T-cell (primary cell): Measurements from ENCODE around the gene LXN. TPM values are rescaled to one million over a fixed set of nuclear protein-coding genes. Genes with fewer than 3 reads are reported as not detected.

Experiments used
- ATAC-seq, 4 experiments: fragments of 200-7000 bp in 3 of 4; fragments of 150-1000 bp in 1 of 4; cut with Tn5 transposase; replicated peaks in 1 of 4; 1 replicate in 3 of 4; 2 replicates in 1 of 4; pipeline ENCODE4 v1.10.0; 2021; ENCODE audit warnings: moderate library complexity in 3 of 4, mild to moderate bottlenecking in 2 of 4, moderate number of reproducible peaks in 1 of 4
- CTCF ChIA-PET, 2 donors: fragments of 300-600 bp; sonication (Branson Sonifier 250); formaldehyde crosslinking; loops; one replicate each; lab custom pipeline; 2022; ENCODE audit warnings: antibody characterized with exemption in 2 of 2; lab: Charles Lee
- POLR2A ChIA-PET, 2 donors: fragments of 300-600 bp; sonication (Branson Sonifier 250); formaldehyde crosslinking; loops; one replicate each; lab custom pipeline; 2022; ENCODE audit warnings: antibody characterized with exemption in 2 of 2; lab: Charles Lee
- DNase-seq, 35 experiments: peaks; one replicate each; pipeline versions ENCODE4 v3.0.0 to v3.0.0-alpha.2; 2013 to 2023
- H3K27ac ChIP-seq: one replicate; pipeline ENCODE4 v1.5.1; 2013; ENCODE audit warnings: low read length
- H3K27me3 ChIP-seq, 2 experiments: replicated peaks in 1 of 2; 1 replicate in 1 of 2; 2 replicates in 1 of 2; pipeline versions ENCODE4 v1.6.1 to v1.7.0; 2013; ENCODE audit warnings: low read length in 1 of 2, mixed read lengths in 1 of 2; ENCODE audit not compliant: control insufficient read depth in 2 of 2, insufficient read depth in 2 of 2; ENCODE audit errors: extremely low read depth in 1 of 2
- H3K36me3 ChIP-seq, 2 donors: 1 replicate in 1 of 2; 2 replicates in 1 of 2; pipeline versions ENCODE4 v1.6.1 to v1.7.0; 2013; ENCODE audit warnings: low read length in 1 of 2; ENCODE audit not compliant: control insufficient read depth in 2 of 2, insufficient read depth in 1 of 2; ENCODE audit errors: extremely low read depth in 1 of 2
- H3K4me1 ChIP-seq, 2 experiments: 1 replicate in 1 of 2; 2 replicates in 1 of 2; pipeline versions ENCODE4 v1.6.1 to v1.7.0; 2013; ENCODE audit warnings: low read length in 2 of 2, mixed read lengths in 1 of 2; ENCODE audit not compliant: insufficient read depth in 2 of 2, control insufficient read depth in 1 of 2; ENCODE audit errors: extremely low read depth in 1 of 2
- H3K4me3 ChIP-seq, 2 donors: 1 replicate in 1 of 2; 2 replicates in 1 of 2; pipeline versions ENCODE4 v1.5.1 to v1.7.0; 2013; ENCODE audit warnings: mild to moderate bottlenecking in 2 of 2, low read length in 1 of 2, moderate library complexity in 1 of 2; ENCODE audit not compliant: control insufficient read depth in 1 of 2; ENCODE audit errors: extremely low read depth in 1 of 2
- H3K9me3 ChIP-seq: 2 replicates; pipeline ENCODE4 v1.7.0; 2013
- H3K27ac Mint-ChIP-seq, 2 donors: one replicate each; pipeline ENCODE4 v1.8.0; 2020 to 2021; ENCODE audit warnings: mild to moderate bottlenecking in 2 of 2, mixed read lengths in 2 of 2
- H3K27me3 Mint-ChIP-seq, 2 donors: one replicate each; pipeline ENCODE4 v1.8.0; 2021 to 2022; ENCODE audit warnings: mixed read lengths in 2 of 2
- H3K36me3 Mint-ChIP-seq: one replicate; pipeline ENCODE4 v1.8.0; 2021; ENCODE audit warnings: mixed read lengths
- H3K4me1 Mint-ChIP-seq, 3 donors: one replicate each; pipeline ENCODE4 v1.8.0; 2020 to 2022; ENCODE audit warnings: mixed read lengths in 3 of 3, mild to moderate bottlenecking in 1 of 3
- H3K4me3 Mint-ChIP-seq, 3 donors: one replicate each; pipeline ENCODE4 v1.8.0; 2020 to 2022; ENCODE audit warnings: mild to moderate bottlenecking in 3 of 3, mixed read lengths in 3 of 3, moderate library complexity in 3 of 3
- H3K9me3 Mint-ChIP-seq, 3 donors: one replicate each; pipeline ENCODE4 v1.8.0; 2020 to 2022; ENCODE audit warnings: mixed read lengths in 3 of 3
- WGBS: methylation state at CpG from one replicate; pipeline ENCODE4 v1.1.5; 2013; ENCODE audit warnings: missing lambda C conversion rate; ENCODE audit not compliant: insufficient coverage; 5-methylcytosine and 5-hydroxymethylcytosine counted together
- total RNA-seq, 35 experiments: library from RNA in 6 of 35; stranded (reverse) in 6 of 35; fragments of 120-200 nt in 1 of 35; gene quantifications; one replicate each; pipeline versions ENCODE4 v1.2.1 to v1.2.4 and lab custom pipeline; 2013 to 2026

The LXN gene, protein sequence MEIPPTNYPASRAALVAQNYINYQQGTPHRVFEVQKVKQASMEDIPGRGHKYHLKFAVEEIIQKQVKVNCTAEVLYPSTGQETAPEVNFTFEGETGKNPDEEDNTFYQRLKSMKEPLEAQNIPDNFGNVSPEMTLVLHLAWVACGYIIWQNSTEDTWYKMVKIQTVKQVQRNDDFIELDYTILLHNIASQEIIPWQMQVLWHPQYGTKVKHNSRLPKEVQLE
- total RNA-seq, result 1 to 10 TPM; 2.5 to 6.7 (median 3.9) TPM
- 8.5 TPM for total RNA-seq (2013)
- total RNA-seq (lab: John Stamatoyannopoulos, UW), result 1.0 to 11.9 (median 5.7) reads per million in 29 experiments

DNA sequence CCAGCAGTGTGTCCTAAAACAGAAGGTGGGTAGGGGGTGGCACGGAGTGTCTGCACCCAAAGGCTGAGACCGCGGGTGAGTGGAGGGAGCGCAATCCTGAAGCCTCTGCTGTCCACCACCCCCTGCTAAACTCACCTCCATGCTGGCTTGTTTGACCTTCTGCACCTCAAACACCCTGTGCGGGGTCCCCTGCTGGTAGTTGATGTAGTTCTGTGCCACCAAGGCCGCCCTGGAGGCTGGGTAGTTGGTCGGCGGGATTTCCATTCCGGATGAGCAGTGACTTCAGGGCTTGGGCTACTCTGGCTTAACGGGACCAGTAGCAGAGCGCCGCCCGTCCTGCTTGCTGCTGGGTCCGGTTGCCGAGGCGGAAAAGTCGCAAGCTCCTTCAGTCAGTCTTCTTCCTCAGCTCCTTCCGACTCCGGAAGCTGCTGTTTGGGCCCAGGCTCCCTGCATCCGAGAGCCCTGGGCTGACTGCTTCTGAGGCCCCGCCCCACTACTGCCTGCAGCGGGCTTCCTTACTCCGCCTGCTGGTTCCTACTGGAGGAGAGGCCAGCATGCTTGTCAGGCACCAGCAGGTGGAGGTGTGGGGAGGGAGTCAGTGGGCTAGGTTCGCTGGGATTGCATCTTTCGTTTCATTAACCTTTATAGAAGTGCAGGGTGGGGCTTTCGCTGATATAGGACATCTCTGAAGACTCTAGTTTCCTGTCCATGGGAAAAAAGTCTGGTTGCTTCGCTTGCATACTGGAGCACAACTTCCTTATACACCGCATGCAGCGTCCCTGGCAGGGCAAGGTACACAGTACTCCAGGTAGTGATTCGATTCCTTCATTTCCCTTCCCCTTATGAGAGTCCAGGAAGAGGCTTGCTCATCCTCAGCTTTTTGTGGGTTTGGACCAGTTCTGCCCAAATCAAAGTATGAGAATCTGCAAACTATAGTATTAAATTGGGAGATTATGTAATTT is at the start of gene LXN:
TSS of gene LXN (minus strand) at position 434 of the 962 bp plus-strand sequence. CDS start at position 264, 170 bp downstream.
- peak within 1 kb of the TSS; percentile 85 to 91 for H3K27ac Mint-ChIP-seq
- CTCF ChIA-PET, result interaction anchor here (0.6 to 1.5 kb wide), 9 partner anchors 10 to 129 kb away, joined by 3 to 10 read pairs (median 4); partner anchors contain the start of genes GFM1 (in 1 of the 2) and MFSD1 (in 1 of the 2)
- peak; percentile 58 to 85 (median 74) for DNase-seq
- Histone ChIP-seq H3K27ac (peak within 1 kb of the TSS; percentile 47), H3K27me3 (no peaks in the 10 kb centered on the region), H3K4me1 (peaks cover 9 to 12% of the 10 kb centered on the region in 2 experiments), H3K9me3 (no peaks in the 10 kb centered on the region), H3K4me3 (peak within 1 kb of the TSS; percentile 62 to 87), H3K36me3 (peaks cover 0 to 23% of the 10 kb centered on the region in 2 donors)
- POLR2A ChIA-PET, result no interaction called here
- peak within 1 kb of the TSS; percentile 92 to 95 (median 93) for H3K4me3 Mint-ChIP-seq
- H3K36me3 Mint-ChIP-seq, result peaks cover 16% of the 10 kb centered on the region
- H3K4me1 Mint-ChIP-seq, result peaks cover 27 to 34% (median 28%) of the 10 kb centered on the region in 3 donors
- H3K9me3 Mint-ChIP-seq, result no peaks in the 10 kb centered on the region
- ATAC-seq, result peak; percentile 98 to 99 (median 99)
- H3K27me3 Mint-ChIP-seq, result no peaks in the 10 kb centered on the region
- 4% methylated on average over 21 of the region's 30 CpGs for WGBS

DNA sequence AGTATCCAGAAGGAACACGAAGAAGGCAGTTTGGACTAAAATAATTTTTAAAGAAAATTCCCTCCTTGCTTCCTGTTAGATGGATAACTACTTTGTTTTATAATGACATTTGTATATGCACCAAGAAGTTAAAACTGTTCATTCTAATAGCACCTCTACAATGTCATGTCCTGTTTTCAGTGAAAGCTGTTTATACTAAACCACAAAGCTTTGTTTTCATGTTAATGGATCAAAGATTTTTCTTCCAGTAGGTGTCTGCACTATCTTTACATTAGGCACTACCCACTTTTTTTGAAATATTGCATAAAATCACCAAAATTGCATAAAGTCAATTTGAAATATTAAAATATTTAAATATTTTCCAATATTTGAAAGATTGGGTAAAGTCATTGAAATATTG is 49.7 kb upstream of the LXN start:
- H3K9me3 Mint-ChIP-seq, result no peaks in the 10 kb centered on the region
- Histone ChIP-seq H3K27me3 (no peaks in the 10 kb centered on the region), H3K27ac (no peak overlapping the region), H3K9me3 (no peaks in the 10 kb centered on the region), H3K36me3 (no peaks in the 10 kb centered on the region), H3K4me1 (peaks cover 9 to 26% of the 10 kb centered on the region in 2 experiments), H3K4me3 (no peak overlapping the region)
- CTCF ChIA-PET, result interaction anchor here (0.6 to 0.7 kb wide), 3 partner anchors 34 to 45 kb away, joined by 4 read pairs; no protein-coding TSS in a partner anchor
- ATAC-seq (peak in 2 of 4 experiments; percentile 45 to 62), DNase-seq (peak in 1 of 35 experiments; percentile 11)
- WGBS, result no CpG with 5 or more reads among the region's 1 CpG
- H3K27me3 Mint-ChIP-seq, result no peaks in the 10 kb centered on the region
- POLR2A ChIA-PET, result interaction anchor here in 1 of 2 donors (0.6 to 1.3 kb wide), 3 partner anchors 31 to 78 kb away, joined by 3 to 7 read pairs (median 3); partner anchors contain the start of gene GFM1
- peaks cover 46 to 64% (median 50%) of the 10 kb centered on the region in 3 donors for H3K4me1 Mint-ChIP-seq
- H3K36me3 Mint-ChIP-seq, result peaks cover 13% of the 10 kb centered on the region
- H3K27ac Mint-ChIP-seq, result peak overlapping the region in 1 of 2 donors; percentile 84
- peak overlapping the region in 1 of 3 donors; percentile 71 for H3K4me3 Mint-ChIP-seq

DNA sequence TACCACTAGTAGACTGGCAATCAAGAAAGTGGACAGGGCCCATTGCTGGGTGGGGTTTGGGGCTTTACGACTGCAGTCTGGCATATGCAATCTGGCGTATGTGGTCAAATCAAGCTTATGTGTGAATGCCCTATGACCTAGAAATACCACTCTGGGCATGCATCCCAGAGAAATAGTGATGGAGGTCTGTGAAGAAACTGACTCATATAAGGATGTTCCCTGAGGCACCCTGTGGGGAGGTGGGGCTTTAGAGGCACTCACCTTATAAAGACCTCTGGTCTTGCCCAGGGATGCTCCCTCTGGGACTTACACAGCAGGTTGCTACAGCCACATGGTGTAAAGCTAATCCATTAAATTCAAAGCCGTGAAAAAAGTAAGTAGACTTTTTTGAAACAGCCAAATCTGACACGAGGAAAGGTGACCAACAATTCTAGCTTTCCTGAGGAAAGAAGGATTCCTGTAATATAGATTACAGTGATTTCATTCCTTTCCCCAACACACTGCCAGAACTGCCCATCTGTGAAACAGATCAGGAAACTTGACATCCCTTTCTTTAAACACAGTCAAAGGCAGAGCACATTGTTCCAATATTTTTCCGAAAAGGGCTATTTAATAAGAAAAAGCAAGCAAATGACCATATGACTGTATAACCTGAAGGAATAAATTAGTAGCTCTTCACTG is 46.2 kb upstream of the LXN start:
- no peak overlapping the region for H3K4me3 ChIP-seq
- no peaks in the 10 kb centered on the region for H3K36me3 ChIP-seq
- no peak overlapping the region for H3K27ac ChIP-seq
- no peak for ATAC-seq
- Mint-ChIP-seq H3K27me3 (no peaks in the 10 kb centered on the region), H3K4me1 (peaks cover 34 to 54% (median 44%) of the 10 kb centered on the region in 3 donors), H3K36me3 (peaks cover 19% of the 10 kb centered on the region), H3K27ac (no peak overlapping the region), H3K9me3 (no peaks in the 10 kb centered on the region), H3K4me3 (no peak overlapping the region)
- no peaks in the 10 kb centered on the region for H3K9me3 ChIP-seq
- H3K27me3 ChIP-seq, result no peaks in the 10 kb centered on the region
- no CpG with 5 or more reads among the region's 5 CpGs for WGBS
- peaks cover 9 to 24% of the 10 kb centered on the region in 2 experiments for H3K4me1 ChIP-seq
- ChIA-PET POLR2A (no interaction called here), CTCF (interaction anchor here (0.5 to 1.3 kb wide), 3 partner anchors 9 to 75 kb away, joined by 3 to 4 read pairs (median 3); no protein-coding TSS in a partner anchor)
- DNase-seq, result no peak

DNA sequence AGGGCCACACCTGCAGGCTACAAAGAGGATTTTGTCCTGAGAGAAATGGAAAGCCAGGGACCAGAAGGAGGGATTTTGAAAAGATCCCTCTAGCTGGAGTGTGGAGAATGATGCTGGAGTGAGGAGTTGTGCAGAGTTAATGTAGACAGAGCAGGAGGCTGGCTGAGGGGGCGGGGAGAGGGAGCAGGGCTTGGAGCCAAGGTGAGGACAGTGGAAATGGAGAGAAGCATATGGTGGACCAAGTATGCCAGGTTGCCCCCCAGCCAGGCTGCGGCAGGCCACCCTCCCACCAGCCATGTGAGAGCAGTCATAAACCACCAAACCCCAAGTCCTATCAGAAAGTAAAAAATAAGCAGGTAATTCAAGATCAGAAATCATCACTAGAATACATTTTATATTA is 45.1 kb upstream of the LXN start:
- ATAC-seq (no peak), DNase-seq (no peak)
- POLR2A ChIA-PET, result no interaction called here
- H3K27me3 ChIP-seq, result no peaks in the 10 kb centered on the region
- no peaks in the 10 kb centered on the region for H3K9me3 ChIP-seq
- Mint-ChIP-seq H3K9me3 (no peaks in the 10 kb centered on the region), H3K27me3 (no peaks in the 10 kb centered on the region), H3K36me3 (peaks cover 26% of the 10 kb centered on the region), H3K27ac (peak overlapping the region in 1 of 2 donors; percentile 37), H3K4me1 (peaks cover 24 to 45% (median 37%) of the 10 kb centered on the region in 3 donors), H3K4me3 (no peak overlapping the region)
- CTCF ChIA-PET, result interaction anchor here in 1 of 2 donors (1.0 to 1.3 kb wide), 2 partner anchors 10 to 22 kb away, joined by 3 to 4 read pairs; no protein-coding TSS in a partner anchor
- no peak overlapping the region for H3K27ac ChIP-seq
- WGBS, result 100% methylated on average over 1 of the region's 2 CpGs
- no peak overlapping the region for H3K4me3 ChIP-seq
- peaks cover 8 to 15% of the 10 kb centered on the region in 2 experiments for H3K4me1 ChIP-seq
- H3K36me3 ChIP-seq, result peaks cover 0 to 3% of the 10 kb centered on the region in 2 donors

DNA sequence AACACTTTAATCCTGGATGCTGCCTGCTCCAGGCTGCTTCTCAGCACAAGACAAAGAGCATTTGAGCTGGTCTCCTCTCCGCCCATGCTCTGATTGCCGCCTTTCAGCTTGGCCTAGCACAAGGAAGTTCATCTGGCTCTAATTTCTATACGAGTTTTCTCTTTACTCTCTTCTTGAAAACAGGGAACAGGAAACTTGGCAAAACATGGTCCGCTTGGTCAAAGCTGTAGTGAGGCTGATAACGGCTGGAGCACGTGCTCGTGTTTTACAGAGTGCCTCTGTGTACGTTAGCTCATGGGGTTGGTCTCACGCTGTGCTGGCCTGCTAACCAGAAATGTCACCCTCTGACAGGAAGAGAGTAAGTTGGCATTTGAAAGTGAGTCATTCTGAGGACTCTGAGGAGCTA is 40.6 kb upstream of the LXN start:
- Mint-ChIP-seq H3K27me3 (no peaks in the 10 kb centered on the region), H3K9me3 (no peaks in the 10 kb centered on the region), H3K36me3 (peaks cover 45% of the 10 kb centered on the region), H3K4me1 (peaks cover 0 to 21% (median 10%) of the 10 kb centered on the region in 3 donors), H3K27ac (no peak overlapping the region), H3K4me3 (no peak overlapping the region)
- DNase-seq (no peak), ATAC-seq (no peak)
- ChIA-PET POLR2A (no interaction called here), CTCF (interaction anchor here (0.5 to 1.1 kb wide), 3 partner anchors 14 to 81 kb away, joined by 3 to 6 read pairs (median 5); no protein-coding TSS in a partner anchor)
- Histone ChIP-seq H3K4me1 (no peaks in the 10 kb centered on the region), H3K27me3 (no peaks in the 10 kb centered on the region), H3K27ac (no peak overlapping the region), H3K9me3 (no peaks in the 10 kb centered on the region), H3K36me3 (peaks cover 0 to 16% of the 10 kb centered on the region in 2 donors), H3K4me3 (no peak overlapping the region)
- WGBS, result 84% methylated on average over 9 of the region's 9 CpGs
